ENCODE measurements around the gene PRKAB1.

Gene PRKAB1

DNA sequence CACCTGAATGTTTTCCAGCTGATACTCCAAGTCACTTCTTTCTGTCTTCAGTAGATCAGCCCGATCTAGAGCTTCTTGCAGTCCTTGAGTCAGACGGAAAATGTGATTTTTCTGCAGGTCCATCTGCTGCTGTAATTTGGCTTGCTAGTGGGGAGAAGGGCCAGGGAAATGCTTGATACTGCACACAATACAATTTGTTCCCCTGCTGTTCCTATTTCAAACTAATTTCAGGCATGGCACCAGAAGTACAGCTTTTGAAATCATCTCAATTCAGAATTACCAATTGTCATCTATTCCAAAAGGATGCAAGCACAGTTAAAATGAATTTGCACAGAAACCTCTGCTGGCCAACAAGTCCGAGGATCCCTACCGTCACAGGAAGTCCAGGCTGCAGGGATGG, 53.4 kb downstream of the PRKAB1 start:
- TF ChIP-seq, protein P1, sequence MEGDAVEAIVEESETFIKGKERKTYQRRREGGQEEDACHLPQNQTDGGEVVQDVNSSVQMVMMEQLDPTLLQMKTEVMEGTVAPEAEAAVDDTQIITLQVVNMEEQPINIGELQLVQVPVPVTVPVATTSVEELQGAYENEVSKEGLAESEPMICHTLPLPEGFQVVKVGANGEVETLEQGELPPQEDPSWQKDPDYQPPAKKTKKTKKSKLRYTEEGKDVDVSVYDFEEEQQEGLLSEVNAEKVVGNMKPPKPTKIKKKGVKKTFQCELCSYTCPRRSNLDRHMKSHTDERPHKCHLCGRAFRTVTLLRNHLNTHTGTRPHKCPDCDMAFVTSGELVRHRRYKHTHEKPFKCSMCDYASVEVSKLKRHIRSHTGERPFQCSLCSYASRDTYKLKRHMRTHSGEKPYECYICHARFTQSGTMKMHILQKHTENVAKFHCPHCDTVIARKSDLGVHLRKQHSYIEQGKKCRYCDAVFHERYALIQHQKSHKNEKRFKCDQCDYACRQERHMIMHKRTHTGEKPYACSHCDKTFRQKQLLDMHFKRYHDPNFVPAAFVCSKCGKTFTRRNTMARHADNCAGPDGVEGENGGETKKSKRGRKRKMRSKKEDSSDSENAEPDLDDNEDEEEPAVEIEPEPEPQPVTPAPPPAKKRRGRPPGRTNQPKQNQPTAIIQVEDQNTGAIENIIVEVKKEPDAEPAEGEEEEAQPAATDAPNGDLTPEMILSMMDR (IDR thresholded peaks at IDR 0.05; ENCODE audit: extremely low read depth, insufficient read depth, missing control alignments) = no peak
- in situ Hi-C loops (cut with MboI; ENCODE audit: low pct_unique_long_range_greater_than_20kb, low sequenced_read_pairs, unreplicated experiment) = no loop called here
- no peak for DNase-seq (ENCODE audit: low spot score)

DNA sequence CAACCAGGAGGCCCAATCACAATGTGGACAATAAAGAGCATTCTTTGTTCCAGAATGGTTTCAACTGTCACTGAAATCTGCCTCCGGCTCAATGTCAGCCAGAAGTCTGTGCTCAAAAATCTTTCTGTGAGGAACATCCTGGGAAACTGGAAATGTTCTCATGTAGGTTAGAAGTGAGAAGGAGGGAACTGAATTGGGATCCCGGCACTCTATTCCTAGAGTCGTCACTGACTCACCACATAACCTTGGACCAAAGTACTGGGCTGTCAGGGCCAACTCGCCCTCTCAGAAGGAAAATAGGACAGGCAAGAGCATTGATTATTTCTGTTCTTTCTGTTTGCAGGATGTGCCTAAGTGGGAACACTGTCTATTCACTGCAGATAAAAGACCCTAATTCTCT, 57.6 kb downstream of the PRKAB1 start:
- no peak for DNase-seq (ENCODE audit: low spot score)
- in situ Hi-C loops (cut with MboI; ENCODE audit: low pct_unique_long_range_greater_than_20kb, low sequenced_read_pairs, unreplicated experiment) = no loop called here
- TF ChIP-seq, protein P1 (IDR thresholded peaks at IDR 0.05; ENCODE audit: extremely low read depth, insufficient read depth, missing control alignments) = no peak

GRCh38 chr12:119727600-119728443, 59.9 kb downstream of the PRKAB1 start:
- DNase-seq (ENCODE audit: low spot score) = no peak
- in situ Hi-C loops (cut with MboI; ENCODE audit: low pct_unique_long_range_greater_than_20kb, low sequenced_read_pairs, unreplicated experiment) = no loop called here
- TF ChIP-seq, protein P1 (IDR thresholded peaks at IDR 0.05; ENCODE audit: extremely low read depth, insufficient read depth, missing control alignments) = no peak

DNA sequence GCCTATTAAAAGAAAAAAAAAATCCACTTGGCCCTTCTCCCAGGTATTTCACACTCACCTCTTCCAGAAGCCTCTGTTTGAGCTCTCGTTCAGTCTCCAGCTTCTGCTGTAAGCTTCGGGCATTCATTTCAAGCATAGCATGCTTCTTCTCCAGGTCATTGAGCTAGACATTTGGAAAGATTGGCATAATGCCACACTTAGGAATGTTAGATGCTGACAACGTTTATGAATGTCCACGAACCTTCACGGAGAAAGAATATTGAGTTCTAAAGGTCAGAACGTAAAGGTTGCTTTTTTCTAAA, 60.5 kb downstream of the PRKAB1 start:
- TF ChIP-seq, protein P1 (IDR thresholded peaks at IDR 0.05; ENCODE audit: extremely low read depth, insufficient read depth, missing control alignments) = no peak
- in situ Hi-C loops (cut with MboI; ENCODE audit: low pct_unique_long_range_greater_than_20kb, low sequenced_read_pairs, unreplicated experiment) = no loop called here
- no peak for DNase-seq (ENCODE audit: low spot score)

DNA sequence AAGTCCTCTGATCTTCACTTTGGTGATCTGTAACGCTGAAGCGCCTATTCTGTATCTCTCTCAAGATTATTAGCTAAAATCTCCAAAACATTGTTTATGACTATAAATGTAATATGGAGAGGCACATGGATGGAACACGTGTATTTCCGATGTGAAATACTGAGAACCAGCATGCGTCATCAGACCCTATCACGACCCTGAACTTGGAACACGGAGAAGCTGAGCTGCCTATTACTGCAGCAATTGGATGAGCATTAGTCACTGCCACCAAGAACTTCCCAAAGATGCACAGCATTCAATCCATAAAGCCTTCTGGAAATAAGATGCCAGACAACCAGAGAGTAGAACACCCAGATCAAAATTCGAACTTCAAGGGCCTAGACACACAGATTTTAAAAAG, 61.9 kb downstream of the PRKAB1 start:
- TF ChIP-seq, protein P1 (IDR thresholded peaks at IDR 0.05; ENCODE audit: extremely low read depth, insufficient read depth, missing control alignments) = no peak
- in situ Hi-C loops (cut with MboI; ENCODE audit: low pct_unique_long_range_greater_than_20kb, low sequenced_read_pairs, unreplicated experiment) = no loop called here
- DNase-seq (ENCODE audit: low spot score) = no peak

GRCh38 chr12:119730381-119730780, 62.4 kb downstream of the PRKAB1 start:
- in situ Hi-C loops (cut with MboI; ENCODE audit: low pct_unique_long_range_greater_than_20kb, low sequenced_read_pairs, unreplicated experiment) = no loop called here
- TF ChIP-seq, protein P1 (IDR thresholded peaks at IDR 0.05; ENCODE audit: extremely low read depth, insufficient read depth, missing control alignments) = no peak

More at GRCh38 chr12:119730381-119730780, 62.4 kb downstream of the PRKAB1 start:
- no peak for DNase-seq (ENCODE audit: low spot score)
